ENCODE results near the gene TMEM272.
A peak's percentile ranks its signal among the peaks of the same experiment; 100 is the strongest.

TMEM272 gene

GRCh38 chr13:51844862-51845573 is at the start of gene TMEM272:
Gene TMEM272 (minus strand): TSS chr13:51845177. CDS start chr13:51838530, 6,647 bp downstream.
- no peak for DNase-seq (ENCODE audit: low read depth in 2 of 2)

- DNase-seq (ENCODE audit: low read depth in 2 of 2), result no peak
These were observed 49.3 kb upstream of the TMEM272 start for GRCh38 chr13:51894239-51894638.

GRCh38 chr13:51892657-51893056 is 47.7 kb upstream of the TMEM272 start:
- DNase-seq (ENCODE audit: low read depth in 2 of 2), result no peak

GRCh38 chr13:51887468-51887867 is 42.5 kb upstream of the TMEM272 start:
- DNase-seq (ENCODE audit: low read depth in 2 of 2), result no peak

GRCh38 chr13:51885651-51886050 is 40.7 kb upstream of the TMEM272 start:
- no peak for DNase-seq (ENCODE audit: low read depth in 2 of 2)

GRCh38 chr13:51883226-51883600 is 38.2 kb upstream of the TMEM272 start:
- DNase-seq (ENCODE audit: low read depth in 2 of 2), result no peak

- DNase-seq (ENCODE audit: low read depth in 2 of 2), result no peak
These were observed 37.7 kb upstream of the TMEM272 start for GRCh38 chr13:51882570-51883225.

GRCh38 chr13:51881296-51881695 is 36.3 kb upstream of the TMEM272 start:
- DNase-seq (ENCODE audit: low read depth in 2 of 2), result no peak

GRCh38 chr13:51879133-51879532 is 34.2 kb upstream of the TMEM272 start:
- DNase-seq (ENCODE audit: low read depth in 2 of 2), result no peak

- DNase-seq (ENCODE audit: low read depth in 2 of 2), result no peak
These were observed 29.7 kb upstream of the TMEM272 start for GRCh38 chr13:51874651-51875050.

GRCh38 chr13:51873837-51874236 is 28.9 kb upstream of the TMEM272 start:
- DNase-seq (ENCODE audit: low read depth in 2 of 2), result no peak

GRCh38 chr13:51873117-51873798 is 28.3 kb upstream of the TMEM272 start:
- DNase-seq (ENCODE audit: low read depth in 2 of 2), result no peak

- DNase-seq (ENCODE audit: low read depth in 2 of 2), result no peak
These were observed 25.6 kb upstream of the TMEM272 start for GRCh38 chr13:51870616-51871015.

- no peak for DNase-seq (ENCODE audit: low read depth in 2 of 2)
These were observed 24.9 kb upstream of the TMEM272 start for GRCh38 chr13:51869916-51870315.

- DNase-seq (ENCODE audit: low read depth in 2 of 2), result no peak
These were observed 22.1 kb upstream of the TMEM272 start for GRCh38 chr13:51867062-51867461.

- DNase-seq (ENCODE audit: low read depth in 2 of 2), result no peak
These were observed 20.9 kb upstream of the TMEM272 start for GRCh38 chr13:51865838-51866237.

GRCh38 chr13:51862957-51863356 is 18.0 kb upstream of the TMEM272 start:
- DNase-seq (ENCODE audit: low read depth in 2 of 2), result no peak

GRCh38 chr13:51861723-51862300 is 16.8 kb upstream of the TMEM272 start, which contains the start of gene CCDC70:
Gene CCDC70 (plus strand): TSS chr13:51861969. CDS start chr13:51865412, 3,443 bp downstream.
- DNase-seq (ENCODE audit: low read depth in 2 of 2), result peak in 1 of 2 donors; percentile 10

GRCh38 chr13:51858433-51859247 is 13.7 kb upstream of the TMEM272 start:
- no peak for DNase-seq (ENCODE audit: low read depth in 2 of 2)

- no peak for DNase-seq (ENCODE audit: low read depth in 2 of 2)
These were observed 12.0 kb upstream of the TMEM272 start for GRCh38 chr13:51856998-51857397.

GRCh38 chr13:51856027-51856736 is 11.2 kb upstream of the TMEM272 start:
- no peak for DNase-seq (ENCODE audit: low read depth in 2 of 2)
